ENCODE data around the gene BRIP1.
"Not testable (repeated sequence)": the region's sequence is repeated elsewhere in the genome, so short reads cannot be mapped to it uniquely, and the experiment has no call there.

BRIP1 gene

GRCh38 chr17:61826866-61827265 lies 36.5 kb downstream of the BRIP1 start:
- not testable (repeated sequence) for DNase-seq

- DNase-seq: not testable (repeated sequence)
Observed at GRCh38 chr17:61826198-61826597, 37.1 kb downstream of the BRIP1 start.

- no peak for DNase-seq
Observed at GRCh38 chr17:61825448-61826137, 37.7 kb downstream of the BRIP1 start.

GRCh38 chr17:61822326-61823285 lies 40.7 kb downstream of the BRIP1 start:
- no peak for DNase-seq

GRCh38 chr17:61821655-61822054 lies 41.7 kb downstream of the BRIP1 start:
- no peak for DNase-seq

GRCh38 chr17:61819265-61819664 lies 44.1 kb downstream of the BRIP1 start:
- DNase-seq: not testable (repeated sequence)

GRCh38 chr17:61818225-61818624 lies 45.1 kb downstream of the BRIP1 start:
- DNase-seq: no peak

GRCh38 chr17:61817452-61817851 lies 45.9 kb downstream of the BRIP1 start:
- DNase-seq: no peak

GRCh38 chr17:61816538-61816937 lies 46.8 kb downstream of the BRIP1 start:
- DNase-seq: no peak

GRCh38 chr17:61815863-61816503 lies 47.3 kb downstream of the BRIP1 start:
- DNase-seq: peak; percentile 17

GRCh38 chr17:61814485-61814884 lies 48.8 kb downstream of the BRIP1 start:
- no peak for DNase-seq

- DNase-seq: no peak
Observed at GRCh38 chr17:61813211-61813610, 50.1 kb downstream of the BRIP1 start.

- DNase-seq: no peak
Observed at GRCh38 chr17:61812747-61813146, 50.6 kb downstream of the BRIP1 start.

- DNase-seq: peak; percentile 60
Observed at GRCh38 chr17:61809816-61810392, 53.4 kb downstream of the BRIP1 start.

- no peak for DNase-seq
Observed at GRCh38 chr17:61808442-61808841, 54.9 kb downstream of the BRIP1 start.

GRCh38 chr17:61806936-61807335 lies 56.4 kb downstream of the BRIP1 start:
- no peak for DNase-seq

GRCh38 chr17:61806081-61806828 lies 57.1 kb downstream of the BRIP1 start:
- peak; percentile 65 for DNase-seq

- DNase-seq: no peak
Observed at GRCh38 chr17:61805399-61805798, 57.9 kb downstream of the BRIP1 start.

GRCh38 chr17:61803796-61804195 lies 59.5 kb downstream of the BRIP1 start:
- no peak for DNase-seq

GRCh38 chr17:61803216-61803615 lies 60.1 kb downstream of the BRIP1 start:
- DNase-seq: no peak

- no peak for DNase-seq
Observed at GRCh38 chr17:61799812-61800484, 63.4 kb downstream of the BRIP1 start.

GRCh38 chr17:61797283-61797682 lies 66.0 kb downstream of the BRIP1 start:
- DNase-seq: no peak

Measured in NCI-H345 (cell line).